HepG2 (cell line): Measurements from ENCODE around the gene CNOT6. TPM values are rescaled to one million over a fixed set of nuclear protein-coding genes. Genes with fewer than 3 reads are reported as not detected.

ENCODE experiments used
- ATAC-seq: fragments of 200-7000 bp; cut with Tn5 transposase; 3 replicates; pipeline ENCODE4 v1.9.1; 2020; ENCODE audit warnings: mild to moderate bottlenecking, moderate library complexity
- BruUV-seq: library from RNA; stranded (reverse); fragments of 400-500 nt; replicated peaks from 2 replicates; lab custom pipeline; 2021; lab: Mats Ljungman, UMichigan
- CTCF ChIA-PET: fragments of 300-600 bp; formaldehyde crosslinking; extraction: SDS; loops from one replicate; lab custom pipeline; 2021; ENCODE audit warnings: low total read pairs, inconsistent platforms, low intra/inter-chr PET ratio; lab: Yijun Ruan, JAX
- POLR2A ChIA-PET: fragments of 350-600 bp; sonication (Branson Sonifier 250); formaldehyde crosslinking; loops from one replicate; lab custom pipeline; 2020; ENCODE audit warnings: antibody characterized with exemption, inconsistent platforms; lab: Yijun Ruan, JAX
- DNase-seq: peaks from one replicate; pipeline ENCODE4 v3.0.0-alpha.2; 2015; ENCODE audit warnings: low spot score
- FAIRE-seq: peaks from 3 replicates; lab custom pipeline; 2011; peaks lifted over from hg19 to GRCh38; lab: Jason Lieb, UNC
- H2AFZ ChIP-seq: one replicate; pipeline ENCODE4 v1.6.1; 2011; ENCODE audit warnings: low read length, inconsistent platforms
- H3K27ac ChIP-seq: fragments of 300-600 bp; 3 replicates; pipeline ENCODE4 v1.8.0; 2011; ENCODE audit warnings: mixed run types, mild to moderate bottlenecking, mixed read lengths, low read length, inconsistent platforms; ENCODE audit not compliant: insufficient read depth; ENCODE audit errors: extremely low read length
- H3K27me3 ChIP-seq, 2 experiments: fragments of 200-600 bp in 1 of 2; 2 replicates in 1 of 2; 3 replicates in 1 of 2; pipeline versions ENCODE4 v1.6.0 to v1.8.0; 2011; ENCODE audit warnings: low read length in 2 of 2, mild to moderate bottlenecking in 2 of 2, moderate library complexity in 2 of 2, inconsistent platforms in 1 of 2; ENCODE audit not compliant: insufficient read depth in 2 of 2, control insufficient read depth in 1 of 2
- H3K36me3 ChIP-seq, 2 experiments: fragments of 200-600 bp in 1 of 2; replicated peaks in 1 of 2; 2 replicates in 1 of 2; 3 replicates in 1 of 2; pipeline versions ENCODE4 v1.5.1 to v1.8.0; 2011; ENCODE audit warnings: low read length in 2 of 2, inconsistent platforms in 1 of 2; ENCODE audit not compliant: insufficient read depth in 2 of 2, control insufficient read depth in 1 of 2
- H3K4me1 ChIP-seq: 2 replicates; pipeline ENCODE4 v1.5.1; 2012; ENCODE audit warnings: low read length, inconsistent platforms; ENCODE audit not compliant: insufficient read depth
- H3K4me2 ChIP-seq: 2 replicates; pipeline ENCODE4 v1.6.0; 2011; ENCODE audit warnings: low read depth, low read length, inconsistent platforms
- H3K4me3 ChIP-seq, 3 experiments: fragments of 200-600 bp in 1 of 3; sonication (generic), shearing (Covaris generic) in 1 of 3; replicated peaks in 1 of 3; 2 replicates each; pipeline ENCODE4 v1.5.1; 2011 to 2016; ENCODE audit warnings: low read length in 3 of 3, inconsistent platforms in 2 of 3, low read depth in 2 of 3, mild to moderate bottlenecking in 2 of 3, control low read depth in 1 of 3, mixed read lengths in 1 of 3; ENCODE audit not compliant: insufficient read depth in 1 of 3
- H3K79me2 ChIP-seq: one replicate; pipeline ENCODE4 v1.6.1; 2011; ENCODE audit warnings: low read length, inconsistent platforms; ENCODE audit not compliant: insufficient read depth
- H3K9ac ChIP-seq: 2 replicates; pipeline ENCODE4 v1.6.0; 2011; ENCODE audit warnings: mild to moderate bottlenecking, low read depth, low read length, inconsistent platforms; ENCODE audit not compliant: insufficient read depth
- H3K9me3 ChIP-seq: 2 replicates; pipeline ENCODE4 v1.5.1; 2012; ENCODE audit warnings: mild to moderate bottlenecking, low read length
- H4K20me1 ChIP-seq: 2 replicates; pipeline ENCODE4 v1.6.0; 2011; ENCODE audit warnings: inconsistent platforms, mild to moderate bottlenecking, low read length, moderate library complexity; ENCODE audit not compliant: insufficient read depth
- FIP1L1 ChIP-seq: fragments of 200-400 bp; formaldehyde crosslinking; IDR thresholded peaks from 2 replicates; pipeline ENCODE4 v1.6.1; 2018; ENCODE audit warnings: low read depth, mild to moderate bottlenecking, low read length, moderate library complexity, borderline replicate concordance; ENCODE audit not compliant: insufficient read depth
- FOSL2 ChIP-seq: sonication (generic); formaldehyde crosslinking; IDR thresholded peaks from 2 replicates; pipeline ENCODE4 v1.4.0; 2020; ENCODE audit warnings: missing genetic modification reagents
- MAFF ChIP-seq: IDR thresholded peaks from 2 replicates; pipeline ENCODE4 v1.6.1; 2011; ENCODE audit warnings: low read depth, low read length, improper control_type of control experiment
- PCBP2 ChIP-seq: fragments of 200-400 bp; formaldehyde crosslinking; optimal IDR thresholded peaks from 2 replicates; pipeline ENCODE3; 2018; ENCODE audit warnings: low read length, low read depth; ENCODE audit not compliant: poor library complexity, severe bottlenecking
- PREB ChIP-seq: sonication (generic); formaldehyde crosslinking; IDR thresholded peaks from 2 replicates; pipeline ENCODE4 v1.4.0; 2020; ENCODE audit warnings: missing genetic modification reagents
- ZNF607 ChIP-seq: sonication (generic); formaldehyde crosslinking; IDR thresholded peaks from 2 replicates; pipeline ENCODE4 v1.5.1; 2020; ENCODE audit warnings: missing genetic modification reagents, mild to moderate bottlenecking, borderline replicate concordance
- WGBS: methylation state at CpG from one replicate; pipeline ENCODE4 v1.1.6; 2017; ENCODE audit warnings: low lambda C conversion rate; 5-methylcytosine and 5-hydroxymethylcytosine counted together
- in situ Hi-C: cut with HindIII; loops from 2 replicates; pipeline ENCODE4 v1.10.0; 2017; ENCODE audit warnings: low pct_unique_long_range_greater_than_20kb; ENCODE audit not compliant: extremely low pct_ligation_motif_present
- intact Hi-C: fragments of 100-400 bp; cut with micrococcal nuclease; formaldehyde crosslinking; loops from one replicate; pipeline ENCODE4 v1.10.0; 2022; ENCODE audit not compliant: unreplicated experiment
- polyA plus RNA-seq, 8 experiments: library from polyadenylated mRNA; depleted of rRNA in 3 of 8; stranded (reverse) in 7 of 8; unstranded in 1 of 8; fragments of >200 nt; fragmentation: Illumina TruSeq in 4 of 8; extraction: Trizol in 4 of 8; gene quantifications; 2 replicates each; pipeline versions ENCODE4 v1.2.1 to v1.2.3, GENCODE V29; 2011 to 2016; ENCODE audit warnings: low read depth in 4 of 8, missing spikeins in 1 of 8, mixed read lengths in 1 of 8; ENCODE audit not compliant: insufficient read depth in 1 of 8
- total RNA-seq, 5 experiments: library from RNA; depleted of rRNA; stranded (reverse); fragments of >200 nt; fragmentation: Illumina TruSeq; extraction: Trizol; gene quantifications; 2 replicates each; pipeline ENCODE4 v1.2.3, GENCODE V29; 2016; ENCODE audit warnings: low read depth in 1 of 5
- TF ChIP-seq, protein P1 (sequence below), 2 experiments: IDR thresholded peaks; 2 replicates each; pipeline ENCODE4 v1.6.1; 2011 to 2012; ENCODE audit warnings: low read length in 2 of 2, borderline replicate concordance in 1 of 2, low read depth in 1 of 2, mild to moderate bottlenecking in 1 of 2, moderate library complexity in 1 of 2
- TF ChIP-seq, protein P2 (sequence below): sonication (generic); formaldehyde crosslinking; IDR thresholded peaks from 2 replicates; pipeline ENCODE4 v1.5.1; 2020; ENCODE audit warnings: mild to moderate bottlenecking, missing genetic modification reagents, moderate library complexity
- TF ChIP-seq, protein P3 (sequence below): fragments of 450-650 bp; IDR thresholded peaks from 2 replicates; pipeline ENCODE4 v1.6.1; 2016

CNOT6 gene
- total and polyA plus RNA-seq, 2 of the 13 experiments (the other 11 are each of a cell fraction or from before 2014, with no cell fraction given) = 8.8 to 9.1 TPM

- TF ChIP-seq, protein P1, sequence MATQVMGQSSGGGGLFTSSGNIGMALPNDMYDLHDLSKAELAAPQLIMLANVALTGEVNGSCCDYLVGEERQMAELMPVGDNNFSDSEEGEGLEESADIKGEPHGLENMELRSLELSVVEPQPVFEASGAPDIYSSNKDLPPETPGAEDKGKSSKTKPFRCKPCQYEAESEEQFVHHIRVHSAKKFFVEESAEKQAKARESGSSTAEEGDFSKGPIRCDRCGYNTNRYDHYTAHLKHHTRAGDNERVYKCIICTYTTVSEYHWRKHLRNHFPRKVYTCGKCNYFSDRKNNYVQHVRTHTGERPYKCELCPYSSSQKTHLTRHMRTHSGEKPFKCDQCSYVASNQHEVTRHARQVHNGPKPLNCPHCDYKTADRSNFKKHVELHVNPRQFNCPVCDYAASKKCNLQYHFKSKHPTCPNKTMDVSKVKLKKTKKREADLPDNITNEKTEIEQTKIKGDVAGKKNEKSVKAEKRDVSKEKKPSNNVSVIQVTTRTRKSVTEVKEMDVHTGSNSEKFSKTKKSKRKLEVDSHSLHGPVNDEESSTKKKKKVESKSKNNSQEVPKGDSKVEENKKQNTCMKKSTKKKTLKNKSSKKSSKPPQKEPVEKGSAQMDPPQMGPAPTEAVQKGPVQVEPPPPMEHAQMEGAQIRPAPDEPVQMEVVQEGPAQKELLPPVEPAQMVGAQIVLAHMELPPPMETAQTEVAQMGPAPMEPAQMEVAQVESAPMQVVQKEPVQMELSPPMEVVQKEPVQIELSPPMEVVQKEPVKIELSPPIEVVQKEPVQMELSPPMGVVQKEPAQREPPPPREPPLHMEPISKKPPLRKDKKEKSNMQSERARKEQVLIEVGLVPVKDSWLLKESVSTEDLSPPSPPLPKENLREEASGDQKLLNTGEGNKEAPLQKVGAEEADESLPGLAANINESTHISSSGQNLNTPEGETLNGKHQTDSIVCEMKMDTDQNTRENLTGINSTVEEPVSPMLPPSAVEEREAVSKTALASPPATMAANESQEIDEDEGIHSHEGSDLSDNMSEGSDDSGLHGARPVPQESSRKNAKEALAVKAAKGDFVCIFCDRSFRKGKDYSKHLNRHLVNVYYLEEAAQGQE (IDR thresholded peaks at IDR 0.05; ENCODE audit: borderline replicate concordance in 1 of 2, low read depth in 1 of 2, low read length in 2 of 2) = no peak
- peak; percentile 64 for TF ChIP-seq FOSL2
- peak; percentile 76 for TF ChIP-seq MAFF
- TF ChIP-seq FIP1L1 = no peak
- TF ChIP-seq, all 625 proteins: peak for 3
These were observed 113.8 kb downstream of the CNOT6 start (continued) for GRCh38 chr5:180607861-180608571.

GRCh38 chr5:180608572-180609310 is 114.6 kb downstream of the CNOT6 start:
- no peaks in the 10 kb centered on the region for H3K79me2 ChIP-seq
- no peaks in the 10 kb centered on the region for H3K4me1 ChIP-seq
- ATAC-seq = no peak
- intact Hi-C loops (no loop called here), in situ Hi-C loops (no loop called here)
- no peak overlapping the region for H3K9ac ChIP-seq
- H3K27me3 ChIP-seq = peaks cover 11 to 68% of the 10 kb centered on the region in 2 experiments
- H3K4me3 ChIP-seq = no peak overlapping the region
- no TSS peak for BruUV-seq
- H3K36me3 ChIP-seq = no peaks in the 10 kb centered on the region
- no peaks in the 10 kb centered on the region for H3K9me3 ChIP-seq
- DNase-seq = no peak
- no peaks in the 10 kb centered on the region; the same call in 1 of the 2 replicates for H4K20me1 ChIP-seq
- 53% methylated on average over 14 of the region's 26 CpGs for WGBS
- CTCF ChIA-PET = no interaction called here
- H3K4me2 ChIP-seq = peak overlapping the region; percentile 18; the same call in 1 of the 2 replicates
- no peak overlapping the region for H3K27ac ChIP-seq
- FAIRE-seq = no peak
- H2AFZ ChIP-seq = no peak overlapping the region
- POLR2A ChIA-PET = no interaction called here
- no peak for TF ChIP-seq PREB (CRISPR knock-in tag)
- TF ChIP-seq, protein P2, sequence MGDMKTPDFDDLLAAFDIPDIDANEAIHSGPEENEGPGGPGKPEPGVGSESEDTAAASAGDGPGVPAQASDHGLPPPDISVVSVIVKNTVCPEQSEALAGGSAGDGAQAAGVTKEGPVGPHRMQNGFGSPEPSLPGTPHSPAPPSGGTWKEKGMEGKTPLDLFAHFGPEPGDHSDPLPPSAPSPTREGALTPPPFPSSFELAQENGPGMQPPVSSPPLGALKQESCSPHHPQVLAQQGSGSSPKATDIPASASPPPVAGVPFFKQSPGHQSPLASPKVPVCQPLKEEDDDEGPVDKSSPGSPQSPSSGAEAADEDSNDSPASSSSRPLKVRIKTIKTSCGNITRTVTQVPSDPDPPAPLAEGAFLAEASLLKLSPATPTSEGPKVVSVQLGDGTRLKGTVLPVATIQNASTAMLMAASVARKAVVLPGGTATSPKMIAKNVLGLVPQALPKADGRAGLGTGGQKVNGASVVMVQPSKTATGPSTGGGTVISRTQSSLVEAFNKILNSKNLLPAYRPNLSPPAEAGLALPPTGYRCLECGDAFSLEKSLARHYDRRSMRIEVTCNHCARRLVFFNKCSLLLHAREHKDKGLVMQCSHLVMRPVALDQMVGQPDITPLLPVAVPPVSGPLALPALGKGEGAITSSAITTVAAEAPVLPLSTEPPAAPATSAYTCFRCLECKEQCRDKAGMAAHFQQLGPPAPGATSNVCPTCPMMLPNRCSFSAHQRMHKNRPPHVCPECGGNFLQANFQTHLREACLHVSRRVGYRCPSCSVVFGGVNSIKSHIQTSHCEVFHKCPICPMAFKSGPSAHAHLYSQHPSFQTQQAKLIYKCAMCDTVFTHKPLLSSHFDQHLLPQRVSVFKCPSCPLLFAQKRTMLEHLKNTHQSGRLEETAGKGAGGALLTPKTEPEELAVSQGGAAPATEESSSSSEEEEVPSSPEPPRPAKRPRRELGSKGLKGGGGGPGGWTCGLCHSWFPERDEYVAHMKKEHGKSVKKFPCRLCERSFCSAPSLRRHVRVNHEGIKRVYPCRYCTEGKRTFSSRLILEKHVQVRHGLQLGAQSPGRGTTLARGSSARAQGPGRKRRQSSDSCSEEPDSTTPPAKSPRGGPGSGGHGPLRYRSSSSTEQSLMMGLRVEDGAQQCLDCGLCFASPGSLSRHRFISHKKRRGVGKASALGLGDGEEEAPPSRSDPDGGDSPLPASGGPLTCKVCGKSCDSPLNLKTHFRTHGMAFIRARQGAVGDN (CRISPR knock-in tag) = peak; percentile 15; the same call in 1 of the 2 replicates
- TF ChIP-seq, protein P3, sequence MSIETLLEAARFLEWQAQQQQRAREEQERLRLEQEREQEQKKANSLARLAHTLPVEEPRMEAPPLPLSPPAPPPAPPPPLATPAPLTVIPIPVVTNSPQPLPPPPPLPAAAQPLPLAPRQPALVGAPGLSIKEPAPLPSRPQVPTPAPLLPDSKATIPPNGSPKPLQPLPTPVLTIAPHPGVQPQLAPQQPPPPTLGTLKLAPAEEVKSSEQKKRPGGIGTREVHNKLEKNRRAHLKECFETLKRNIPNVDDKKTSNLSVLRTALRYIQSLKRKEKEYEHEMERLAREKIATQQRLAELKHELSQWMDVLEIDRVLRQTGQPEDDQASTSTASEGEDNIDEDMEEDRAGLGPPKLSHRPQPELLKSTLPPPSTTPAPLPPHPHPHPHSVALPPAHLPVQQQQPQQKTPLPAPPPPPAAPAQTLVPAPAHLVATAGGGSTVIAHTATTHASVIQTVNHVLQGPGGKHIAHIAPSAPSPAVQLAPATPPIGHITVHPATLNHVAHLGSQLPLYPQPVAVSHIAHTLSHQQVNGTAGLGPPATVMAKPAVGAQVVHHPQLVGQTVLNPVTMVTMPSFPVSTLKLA = peak; percentile 19; the same call in 1 of the 2 replicates
- no peak for TF ChIP-seq PCBP2
- TF ChIP-seq ZNF607 (CRISPR knock-in tag) = no peak
